SJCRH30 (cell line): ENCODE data around the gene PRICKLE1. TPM values are rescaled to one million over a fixed set of nuclear protein-coding genes. Genes with fewer than 3 reads are reported as not detected.

Source experiments
- DNase-seq, 2 experiments: peaks; one replicate each; pipeline ENCODE4 v3.0.0-alpha.2; 2015 to 2020
- H3K27ac ChIP-seq: fragments of 250-450 bp; sonication (Bioruptor Pico); 2 replicates; pipeline ENCODE4 v1.5.1; 2020; ENCODE audit warnings: mild to moderate bottlenecking, moderate library complexity
- H3K27me3 ChIP-seq: fragments of 250-450 bp; sonication (Bioruptor Pico); 2 replicates; pipeline ENCODE4 v1.5.1; 2020; ENCODE audit warnings: mild to moderate bottlenecking, moderate library complexity
- H3K36me3 ChIP-seq: fragments of 250-450 bp; sonication (Bioruptor Pico); 2 replicates; pipeline ENCODE4 v1.5.1; 2020; ENCODE audit warnings: mild to moderate bottlenecking, moderate library complexity
- H3K4me1 ChIP-seq: fragments of 250-450 bp; sonication (Bioruptor Pico); 2 replicates; pipeline ENCODE4 v1.5.1; 2020; ENCODE audit warnings: mild to moderate bottlenecking, moderate library complexity
- H3K4me3 ChIP-seq: fragments of 250-450 bp; sonication (Bioruptor Pico); 2 replicates; pipeline ENCODE4 v1.5.1; 2020; ENCODE audit warnings: mild to moderate bottlenecking, moderate library complexity
- H3K9me3 ChIP-seq: fragments of 250-450 bp; sonication (Bioruptor Pico); replicated peaks from 2 replicates; pipeline ENCODE4 v1.5.1; 2020; ENCODE audit warnings: mild to moderate bottlenecking, moderate library complexity
- total RNA-seq: library from RNA; depleted of rRNA; stranded (reverse); fragments of >200 nt; shearing (Covaris generic); gene quantifications from 2 replicates; pipeline ENCODE4 v1.2.3, GENCODE V29; 2014

PRICKLE1 gene
- total RNA-seq, 1 experiment from 2014 or later, result 1.8 TPM

GRCh38 chr12:42607584-42608058 is 18.1 kb upstream of the PRICKLE1 start:
- Histone ChIP-seq H3K27ac (no peak overlapping the region), H3K4me1 (no peaks in the 10 kb centered on the region), H3K9me3 (no peaks in the 10 kb centered on the region), H3K27me3 (no peaks in the 10 kb centered on the region; the same call in none of the 2 replicates), H3K4me3 (no peak overlapping the region), H3K36me3 (no peaks in the 10 kb centered on the region)
- no peak for DNase-seq

GRCh38 chr12:42606471-42606870 is 16.9 kb upstream of the PRICKLE1 start:
- H3K4me3 ChIP-seq, result no peak overlapping the region
- H3K9me3 ChIP-seq, result no peaks in the 10 kb centered on the region
- H3K27ac ChIP-seq, result no peak overlapping the region
- H3K36me3 ChIP-seq, result no peaks in the 10 kb centered on the region
- no peaks in the 10 kb centered on the region; the same call in none of the 2 replicates for H3K27me3 ChIP-seq
- no peak for DNase-seq
- H3K4me1 ChIP-seq, result no peaks in the 10 kb centered on the region

GRCh38 chr12:42605685-42606084 is 16.1 kb upstream of the PRICKLE1 start:
- Histone ChIP-seq H3K27me3 (no peaks in the 10 kb centered on the region; the same call in none of the 2 replicates), H3K4me3 (no peak overlapping the region), H3K9me3 (no peaks in the 10 kb centered on the region), H3K36me3 (no peaks in the 10 kb centered on the region), H3K27ac (no peak overlapping the region), H3K4me1 (no peaks in the 10 kb centered on the region)
- DNase-seq, result no peak

GRCh38 chr12:42603246-42603990 is 13.9 kb upstream of the PRICKLE1 start:
- Histone ChIP-seq H3K27me3 (no peaks in the 10 kb centered on the region; the same call in 1 of the 2 replicates), H3K36me3 (no peaks in the 10 kb centered on the region), H3K4me1 (no peaks in the 10 kb centered on the region), H3K27ac (no peak overlapping the region), H3K4me3 (no peak overlapping the region), H3K9me3 (no peaks in the 10 kb centered on the region)
- no peak for DNase-seq

- H3K27me3 ChIP-seq, result peaks cover 9% of the 10 kb centered on the region; the same call in 1 of the 2 replicates
- no peaks in the 10 kb centered on the region; the same call in 1 of the 2 replicates for H3K4me1 ChIP-seq
- H3K36me3 ChIP-seq, result no peaks in the 10 kb centered on the region
- no peak overlapping the region for H3K27ac ChIP-seq
- no peak for DNase-seq
- H3K9me3 ChIP-seq, result no peaks in the 10 kb centered on the region
- H3K4me3 ChIP-seq, result no peak overlapping the region
Observed at GRCh38 chr12:42593874-42594273, 4.3 kb upstream of the PRICKLE1 start.

- DNase-seq, result peak; percentile 26 to 50
- H3K4me1 ChIP-seq, result peaks cover 15% of the 10 kb centered on the region
- H3K36me3 ChIP-seq, result no peaks in the 10 kb centered on the region
- H3K27me3 ChIP-seq, result peaks cover 11% of the 10 kb centered on the region; the same call in 1 of the 2 replicates
- peak overlapping the region; percentile 63 for H3K4me3 ChIP-seq
- H3K9me3 ChIP-seq, result no peaks in the 10 kb centered on the region
- no peak overlapping the region for H3K27ac ChIP-seq
Observed at GRCh38 chr12:42590330-42590934, 886 bp upstream of the PRICKLE1 start.

- H3K27me3 ChIP-seq, result peaks cover 11% of the 10 kb centered on the region; the same call in 1 of the 2 replicates
- H3K27ac ChIP-seq, result no peak overlapping the region
- H3K36me3 ChIP-seq, result no peaks in the 10 kb centered on the region
- H3K9me3 ChIP-seq, result no peaks in the 10 kb centered on the region
- H3K4me3 ChIP-seq, result peak overlapping the region; percentile 63
- peak in 1 of 2 experiments; percentile 29 for DNase-seq
- peaks cover 15% of the 10 kb centered on the region for H3K4me1 ChIP-seq
Observed at GRCh38 chr12:42588524-42589464, 752 bp downstream of the PRICKLE1 start.

- Histone ChIP-seq H3K4me1 (peaks cover 15% of the 10 kb centered on the region), H3K4me3 (no peak overlapping the region), H3K27me3 (peaks cover 11% of the 10 kb centered on the region; the same call in 1 of the 2 replicates), H3K27ac (no peak overlapping the region), H3K36me3 (no peaks in the 10 kb centered on the region), H3K9me3 (no peaks in the 10 kb centered on the region)
- DNase-seq, result peak; percentile 55 to 80
Observed at GRCh38 chr12:42587601-42588523, 1.7 kb downstream of the PRICKLE1 start.

GRCh38 chr12:42586268-42586667 is 3.3 kb downstream of the PRICKLE1 start:
- H3K36me3 ChIP-seq, result no peaks in the 10 kb centered on the region
- peaks cover 15% of the 10 kb centered on the region for H3K4me1 ChIP-seq
- H3K27me3 ChIP-seq, result peaks cover 11% of the 10 kb centered on the region; the same call in 1 of the 2 replicates
- no peaks in the 10 kb centered on the region for H3K9me3 ChIP-seq
- H3K4me3 ChIP-seq, result no peak overlapping the region
- H3K27ac ChIP-seq, result no peak overlapping the region
- DNase-seq, result no peak

- DNase-seq, result no peak
- Histone ChIP-seq H3K9me3 (no peaks in the 10 kb centered on the region), H3K4me1 (peaks cover 15% of the 10 kb centered on the region), H3K27ac (no peak overlapping the region), H3K27me3 (peaks cover 11% of the 10 kb centered on the region; the same call in 1 of the 2 replicates), H3K36me3 (no peaks in the 10 kb centered on the region), H3K4me3 (no peak overlapping the region)
Observed at GRCh38 chr12:42585841-42586216, 3.7 kb downstream of the PRICKLE1 start.

GRCh38 chr12:42585154-42585840 is 4.2 kb downstream of the PRICKLE1 start:
- H3K27me3 ChIP-seq, result peaks cover 10% of the 10 kb centered on the region; the same call in 1 of the 2 replicates
- H3K36me3 ChIP-seq, result no peaks in the 10 kb centered on the region
- no peak for DNase-seq
- peaks cover 15% of the 10 kb centered on the region for H3K4me1 ChIP-seq
- no peaks in the 10 kb centered on the region for H3K9me3 ChIP-seq
- no peak overlapping the region for H3K4me3 ChIP-seq
- H3K27ac ChIP-seq, result no peak overlapping the region

- Histone ChIP-seq H3K27me3 (peaks cover 8% of the 10 kb centered on the region; the same call in 1 of the 2 replicates), H3K27ac (no peak overlapping the region), H3K36me3 (no peaks in the 10 kb centered on the region), H3K4me3 (no peak overlapping the region), H3K4me1 (peaks cover 15% of the 10 kb centered on the region), H3K9me3 (no peaks in the 10 kb centered on the region)
- DNase-seq, result peak in 1 of 2 experiments; percentile 25
Observed at GRCh38 chr12:42584651-42585111, 4.9 kb downstream of the PRICKLE1 start.

- H3K27ac ChIP-seq, result no peak overlapping the region
- H3K36me3 ChIP-seq, result no peaks in the 10 kb centered on the region
- H3K27me3 ChIP-seq, result no peaks in the 10 kb centered on the region
- no peak overlapping the region for H3K4me3 ChIP-seq
- H3K9me3 ChIP-seq, result no peaks in the 10 kb centered on the region
- H3K4me1 ChIP-seq, result peaks cover 9% of the 10 kb centered on the region
- no peak for DNase-seq
Observed at GRCh38 chr12:42583016-42583415, 6.5 kb downstream of the PRICKLE1 start.
